Fibroblast of skin of scalp (primary cell): ENCODE measurements around the gene BRF1.

Experiments used
- DNase-seq: peaks from one replicate; pipeline ENCODE4 v3.0.0-alpha.2; 2013

BRF1 gene

GRCh38 chr14:105261781-105262180, 39.0 kb downstream of the BRF1 start:
- DNase-seq: no peak

- no peak for DNase-seq
These were observed 39.8 kb downstream of the BRF1 start for GRCh38 chr14:105260959-105261358.

GRCh38 chr14:105258846-105259245, 42.0 kb downstream of the BRF1 start:
- peak; percentile 31 for DNase-seq

GRCh38 chr14:105257464-105257863, 43.3 kb downstream of the BRF1 start:
- DNase-seq: no peak

GRCh38 chr14:105256292-105256960, 44.4 kb downstream of the BRF1 start:
- DNase-seq: no peak

- peak; percentile 52 for DNase-seq
These were observed 45.7 kb downstream of the BRF1 start for GRCh38 chr14:105255021-105255507.

GRCh38 chr14:105253329-105253682, 47.5 kb downstream of the BRF1 start:
- no peak for DNase-seq

DNA sequence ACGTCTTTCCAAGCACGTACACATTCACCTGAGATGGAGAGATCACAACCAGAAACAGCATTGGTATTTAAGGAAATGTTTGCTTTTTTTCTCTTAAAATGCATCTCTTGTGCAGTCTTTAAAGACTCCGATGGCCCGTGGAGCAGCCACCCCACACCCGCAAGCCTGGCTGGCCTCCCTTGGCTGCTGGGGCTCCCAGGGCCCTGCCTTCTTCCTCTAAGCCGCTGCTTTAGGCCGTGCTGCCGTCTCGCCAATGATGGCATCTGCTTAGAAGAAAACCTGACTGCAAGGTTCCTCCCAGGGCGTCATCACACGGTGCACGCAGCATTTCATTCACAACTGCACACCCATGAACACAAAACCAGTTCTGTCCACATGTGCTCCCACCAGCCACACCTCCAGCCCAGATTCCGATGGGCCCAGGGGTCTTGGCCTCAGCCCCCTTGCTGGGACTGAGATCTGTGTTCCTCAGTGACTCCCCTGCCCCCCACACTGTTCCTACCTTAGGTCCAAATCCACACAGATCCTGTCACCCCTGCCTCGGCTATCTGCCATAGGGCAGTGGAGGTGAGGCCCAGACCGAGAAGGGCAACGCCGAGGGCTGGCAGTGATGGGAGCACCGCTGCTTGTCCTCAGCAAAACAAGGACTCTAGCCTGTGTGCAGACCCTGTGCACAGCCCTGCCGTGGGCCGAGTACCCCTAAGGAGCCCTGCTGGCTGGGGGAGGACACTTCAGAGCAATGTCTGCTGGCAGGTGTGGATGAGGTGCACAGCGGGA, 48.1 kb downstream of the BRF1 start:
- no peak for DNase-seq

- no peak for DNase-seq
These were observed 48.9 kb downstream of the BRF1 start for GRCh38 chr14:105251920-105252319.

DNA sequence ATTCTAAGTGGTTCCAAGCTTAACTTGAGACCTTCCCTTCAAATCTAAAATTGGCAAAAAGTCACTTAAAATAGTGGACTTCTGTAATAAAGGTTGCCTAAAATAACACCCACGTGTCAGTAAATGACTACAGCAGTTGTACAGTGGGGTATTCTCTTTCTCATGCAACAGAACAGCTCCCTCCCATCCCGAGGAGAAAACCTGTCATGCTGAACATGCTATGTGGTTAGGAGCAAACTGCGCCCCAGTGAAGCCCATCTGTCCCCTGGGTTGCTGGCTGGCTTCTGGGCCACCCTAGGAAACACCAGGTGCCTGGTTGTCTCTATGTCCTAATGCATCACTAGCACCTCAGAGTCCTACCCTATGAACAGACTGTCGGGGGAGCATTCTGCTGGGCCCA, 49.8 kb downstream of the BRF1 start:
- no peak for DNase-seq

- DNase-seq: no peak
These were observed 50.8 kb downstream of the BRF1 start for GRCh38 chr14:105250008-105250366.

DNA sequence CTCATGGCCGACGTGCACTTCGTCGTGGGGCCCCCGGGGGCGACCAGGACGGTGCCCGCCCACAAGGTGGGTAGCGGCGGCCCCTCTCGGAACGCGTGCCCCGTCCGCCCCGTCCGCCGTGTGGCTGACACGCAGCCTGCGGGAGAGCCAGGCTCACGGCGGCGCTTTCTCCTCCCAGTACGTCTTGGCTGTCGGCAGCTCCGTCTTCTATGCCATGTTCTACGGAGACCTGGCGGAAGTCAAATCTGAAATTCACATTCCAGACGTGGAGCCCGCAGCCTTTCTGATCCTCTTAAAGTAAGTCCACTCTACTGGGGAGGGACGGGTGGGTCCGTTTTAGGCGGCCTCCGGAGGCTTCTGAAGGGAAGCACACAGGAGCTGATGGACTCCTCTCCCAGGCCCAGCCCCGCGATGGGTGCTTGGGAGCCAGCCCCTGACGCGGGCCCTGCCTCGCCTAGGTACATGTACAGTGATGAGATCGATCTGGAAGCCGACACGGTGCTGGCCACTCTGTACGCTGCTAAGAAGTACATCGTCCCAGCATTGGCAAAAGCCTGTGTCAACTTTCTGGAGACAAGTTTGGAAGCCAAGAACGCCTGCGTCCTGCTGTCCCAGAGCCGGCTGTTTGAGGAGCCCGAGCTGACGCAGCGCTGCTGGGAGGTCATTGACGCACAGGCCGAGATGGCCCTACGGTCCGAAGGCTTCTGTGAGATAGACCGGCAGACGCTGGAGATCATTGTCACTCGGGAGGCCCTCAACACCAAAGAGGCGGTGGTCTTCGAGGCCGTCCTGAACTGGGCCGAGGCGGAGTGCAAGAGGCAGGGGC, 51.4 kb downstream of the BRF1 start:
- peak; percentile 9 for DNase-seq

DNA sequence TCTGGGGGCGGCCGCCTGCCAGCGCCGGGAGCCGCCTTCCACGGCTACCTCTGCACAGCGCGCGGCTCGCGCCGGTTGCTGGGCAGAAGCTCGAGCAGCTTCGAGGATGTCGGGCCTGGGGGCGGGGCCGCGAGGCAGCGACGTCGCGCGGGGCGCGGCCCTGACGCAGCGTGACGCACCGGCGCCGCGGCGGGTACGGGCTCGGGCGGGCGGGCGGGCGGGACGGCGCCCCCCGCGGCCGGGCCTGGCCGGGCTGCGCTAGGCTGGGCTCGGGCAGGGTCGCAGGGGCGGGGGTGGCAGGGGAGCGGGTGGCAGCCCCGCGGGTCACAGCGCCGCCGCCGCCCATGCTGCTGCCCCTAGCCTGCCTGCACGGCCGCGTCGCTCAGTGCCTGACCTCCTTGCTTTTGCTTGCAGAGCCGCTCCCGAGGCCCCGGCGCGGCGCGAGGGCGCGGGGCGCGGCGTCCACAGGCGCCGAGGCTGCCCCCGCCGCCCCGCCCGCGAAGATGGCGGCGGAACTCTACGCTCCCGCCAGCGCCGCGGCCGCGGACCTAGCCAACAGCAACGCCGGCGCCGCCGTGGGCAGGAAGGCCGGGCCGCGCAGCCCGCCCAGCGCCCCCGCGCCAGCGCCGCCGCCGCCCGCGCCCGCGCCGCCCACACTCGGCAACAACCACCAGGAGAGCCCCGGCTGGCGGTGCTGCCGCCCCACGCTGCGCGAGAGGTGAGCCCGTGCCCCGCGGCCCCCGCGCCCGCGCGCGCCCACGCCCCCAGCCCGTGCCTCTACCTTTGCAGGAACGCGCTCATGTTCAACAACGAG, 52.2 kb downstream of the BRF1 start, which contains the start of gene BTBD6:
TSS of gene BTBD6 (plus strand) at position 166 of the 814 bp plus-strand sequence. CDS start at position 345, 179 bp downstream.
- DNase-seq: peak; percentile 80

GRCh38 chr14:105247715-105248367, 53.0 kb downstream of the BRF1 start:
- no peak for DNase-seq

DNA sequence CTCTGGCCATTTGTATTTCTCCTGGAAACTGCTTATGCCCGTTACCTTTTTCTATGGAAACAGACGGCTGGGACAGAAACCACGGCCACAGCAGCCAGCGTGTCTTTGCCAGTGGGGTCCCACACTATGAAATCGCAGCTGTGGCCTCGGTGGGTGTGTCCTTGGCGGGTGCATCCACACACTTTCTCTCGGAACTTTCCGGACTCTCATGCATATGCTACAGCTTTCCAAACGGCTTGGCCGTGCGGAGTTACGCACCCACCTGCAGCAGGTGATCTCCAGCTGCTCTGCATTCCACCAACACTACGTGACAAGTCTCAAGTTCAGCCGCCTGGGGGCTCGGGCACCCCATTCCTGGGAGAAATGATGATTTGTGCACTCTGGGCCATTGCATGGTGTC, 53.8 kb downstream of the BRF1 start:
- DNase-seq: no peak

DNA sequence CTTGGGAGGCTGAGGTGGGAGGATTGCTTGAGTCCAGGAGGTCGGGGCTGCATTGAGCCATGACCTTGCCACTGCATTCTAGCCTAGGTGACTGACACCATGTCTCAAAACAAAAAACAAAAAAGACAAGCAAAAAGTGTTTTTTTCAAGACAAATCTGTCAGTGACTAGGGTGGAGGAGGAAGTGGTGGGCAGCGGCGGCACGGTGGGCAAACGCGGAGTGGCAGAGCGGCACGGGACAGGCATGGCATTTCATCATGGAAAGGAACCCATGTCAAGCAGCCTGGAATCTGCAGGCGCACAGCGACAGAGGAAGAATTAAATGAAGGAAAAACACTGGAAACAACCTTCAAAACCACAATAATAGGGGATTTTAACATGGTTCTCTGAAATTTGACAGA, 56.5 kb downstream of the BRF1 start:
- DNase-seq: no peak

DNA sequence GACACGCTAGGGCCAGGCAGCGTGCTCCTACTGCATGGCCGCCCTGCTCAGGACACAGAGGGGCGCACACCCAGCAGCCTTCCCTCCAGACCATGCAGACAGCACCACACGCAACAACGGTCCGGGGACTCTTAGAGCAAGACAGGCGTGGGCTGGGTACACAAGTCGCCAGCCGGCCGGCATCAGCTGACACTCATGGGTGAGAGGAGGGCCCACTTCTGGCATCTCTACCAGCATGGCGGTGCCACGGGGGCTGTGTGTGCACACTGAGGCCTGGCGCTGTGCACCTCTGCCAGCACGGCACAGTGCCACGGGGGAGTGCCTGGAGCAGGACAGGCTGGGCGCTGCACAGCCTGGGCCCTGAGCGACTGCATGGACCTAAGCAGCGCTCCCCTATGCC, 59.2 kb downstream of the BRF1 start:
- DNase-seq: no peak

DNA sequence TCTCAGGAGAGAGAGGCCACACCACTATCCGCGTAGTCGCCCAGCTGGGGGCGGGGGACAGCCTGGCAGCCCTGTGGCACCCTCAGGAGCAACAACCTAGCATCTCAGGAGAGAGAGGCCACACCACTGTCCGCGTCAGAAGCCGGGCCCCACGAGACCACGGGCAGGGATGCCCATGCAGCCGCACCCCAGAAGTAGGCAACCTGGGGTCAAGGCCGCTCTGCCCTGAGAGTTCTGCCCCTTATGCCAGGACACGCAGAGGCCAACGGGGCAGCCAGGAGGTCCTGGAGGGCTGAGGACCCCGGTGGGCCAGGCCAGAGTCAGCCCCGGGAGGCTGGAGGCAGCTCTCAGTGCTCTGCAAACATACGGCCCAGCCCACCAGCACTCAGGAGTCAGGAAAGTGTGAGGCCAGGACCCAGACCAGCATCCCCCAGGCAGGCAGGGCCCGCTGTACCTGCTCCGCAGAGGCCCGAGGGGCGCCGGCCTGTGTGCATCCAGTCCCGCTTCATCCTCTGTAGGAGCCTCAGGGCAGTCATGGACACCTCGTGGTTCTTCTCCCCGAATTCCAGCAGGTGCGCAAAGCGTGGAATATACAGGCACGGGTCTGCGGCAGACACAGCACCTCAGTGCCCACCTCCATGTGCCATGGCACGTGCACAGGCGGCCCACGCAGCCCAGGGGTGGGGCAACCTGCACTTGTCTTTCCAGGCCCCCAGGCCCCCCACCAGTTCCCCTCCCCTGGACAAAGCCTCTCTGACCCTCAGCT, 59.8 kb downstream of the BRF1 start:
- no peak for DNase-seq

DNA sequence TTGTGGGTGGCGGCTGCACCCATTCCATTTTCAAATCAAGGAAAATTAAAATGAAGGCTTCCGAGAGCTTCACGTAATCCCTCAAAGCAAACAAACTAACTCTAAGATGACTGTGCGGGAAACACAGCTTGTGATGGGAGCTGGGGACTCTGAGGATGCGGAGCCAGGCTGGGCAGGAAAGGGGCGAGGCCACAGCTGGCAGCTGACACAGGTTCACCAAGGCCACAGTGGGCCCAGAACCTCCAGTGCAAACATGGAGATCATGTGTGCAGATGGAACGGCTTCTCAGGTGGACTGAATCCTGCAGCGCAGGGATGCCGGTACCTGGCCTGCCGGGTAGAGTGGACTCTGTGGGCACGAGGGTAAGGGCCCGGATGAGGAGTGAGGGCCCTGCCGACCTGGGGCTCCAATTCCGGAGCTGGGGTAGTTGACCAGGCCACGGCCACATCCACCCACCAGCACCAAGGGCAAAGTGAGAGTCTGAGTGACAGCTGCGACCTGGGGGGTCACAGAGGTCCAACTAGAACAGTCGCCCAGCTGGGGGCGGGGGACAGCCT, 71.6 kb downstream of the BRF1 start:
- DNase-seq: no peak

DNA sequence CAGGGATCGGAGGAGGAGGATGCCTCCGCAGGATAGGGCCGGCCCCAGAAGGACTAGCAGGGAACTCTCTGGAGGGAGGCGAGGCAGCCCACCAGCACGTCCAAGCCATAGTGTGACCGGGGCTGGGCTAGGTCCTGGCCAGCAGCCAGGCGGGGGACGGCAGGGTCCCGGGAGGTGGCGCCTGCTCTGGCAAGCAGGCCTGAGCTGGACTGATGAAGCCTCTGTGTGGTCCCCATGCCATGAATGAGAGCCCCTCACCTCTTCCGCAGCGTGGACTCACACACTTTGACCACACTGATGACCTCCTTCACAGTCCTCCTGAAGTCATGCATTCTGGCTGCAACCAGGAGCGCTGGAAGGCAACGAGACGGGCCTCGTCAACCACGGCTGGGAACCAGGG, 72.2 kb downstream of the BRF1 start:
- DNase-seq: no peak

GRCh38 chr14:105227346-105227745, 73.5 kb downstream of the BRF1 start:
- no peak for DNase-seq
